DMS114 treated with DMSO at 0.1 percent for 48 hours (cell line): ENCODE results near the gene ADAMTS2.

Source experiments
- DNase-seq: peaks from one replicate; lab custom pipeline; 2025; ENCODE audit not compliant: unreplicated experiment; lab: John Stamatoyannopoulos, UW

ADAMTS2 gene

DNA sequence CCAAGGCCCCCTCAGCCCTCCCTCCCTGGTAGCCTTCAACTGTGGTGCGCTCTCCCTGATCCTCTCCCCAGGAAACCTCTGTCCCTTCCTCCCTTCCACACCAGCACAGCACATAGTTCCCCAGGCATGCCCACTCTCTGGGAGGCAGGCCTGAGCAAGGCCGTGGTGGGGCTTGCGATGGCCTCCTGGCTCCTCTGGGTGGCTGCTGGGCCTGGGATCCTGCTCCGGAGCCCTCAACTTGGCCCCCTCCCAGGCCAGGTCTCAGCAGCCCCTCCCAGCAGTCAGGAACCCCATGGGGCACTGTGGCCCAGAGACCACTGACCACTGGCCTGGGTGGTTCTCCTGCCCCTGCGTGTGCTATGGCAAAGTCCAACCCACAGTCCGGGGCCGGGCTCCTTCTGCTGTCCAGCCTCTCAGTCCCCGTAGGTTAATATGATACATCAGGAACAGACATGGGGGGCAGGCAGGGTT, 159.3 kb downstream of the ADAMTS2 start:
- no peak for DNase-seq

DNA sequence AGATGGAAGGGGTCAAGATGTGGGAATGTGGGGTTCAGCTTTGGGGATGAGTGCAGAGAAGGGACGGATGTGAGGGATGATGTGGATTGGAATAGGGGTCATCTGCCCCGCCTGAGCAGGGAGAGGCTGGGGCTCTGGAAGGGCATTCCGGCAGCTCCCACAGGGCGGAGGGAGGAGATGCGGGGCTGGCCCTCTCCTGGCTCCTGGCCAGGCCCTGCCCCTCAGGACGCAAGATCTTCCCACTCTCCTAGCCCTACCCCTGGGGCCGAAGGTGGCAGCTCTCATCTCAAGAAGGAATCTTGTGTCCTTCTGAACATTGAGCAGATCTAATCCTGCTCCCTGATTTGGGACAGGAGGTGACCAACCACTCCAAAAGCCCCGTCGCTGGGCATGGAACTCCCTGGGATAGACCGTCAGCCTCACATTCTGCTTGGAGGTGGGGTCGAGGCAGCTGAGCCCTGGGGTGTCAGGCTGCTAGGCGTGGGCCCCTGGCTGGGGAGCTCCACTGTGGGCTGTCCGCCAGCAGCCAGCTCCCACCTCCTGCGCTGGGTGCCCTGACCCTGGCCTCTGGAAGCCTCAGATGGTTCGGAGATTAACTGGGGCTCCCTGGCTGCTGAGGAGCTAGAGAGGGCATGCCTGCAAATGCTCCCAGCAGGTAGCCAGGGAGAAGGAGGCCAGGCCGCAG, 159.9 kb downstream of the ADAMTS2 start:
- DNase-seq = no peak

DNA sequence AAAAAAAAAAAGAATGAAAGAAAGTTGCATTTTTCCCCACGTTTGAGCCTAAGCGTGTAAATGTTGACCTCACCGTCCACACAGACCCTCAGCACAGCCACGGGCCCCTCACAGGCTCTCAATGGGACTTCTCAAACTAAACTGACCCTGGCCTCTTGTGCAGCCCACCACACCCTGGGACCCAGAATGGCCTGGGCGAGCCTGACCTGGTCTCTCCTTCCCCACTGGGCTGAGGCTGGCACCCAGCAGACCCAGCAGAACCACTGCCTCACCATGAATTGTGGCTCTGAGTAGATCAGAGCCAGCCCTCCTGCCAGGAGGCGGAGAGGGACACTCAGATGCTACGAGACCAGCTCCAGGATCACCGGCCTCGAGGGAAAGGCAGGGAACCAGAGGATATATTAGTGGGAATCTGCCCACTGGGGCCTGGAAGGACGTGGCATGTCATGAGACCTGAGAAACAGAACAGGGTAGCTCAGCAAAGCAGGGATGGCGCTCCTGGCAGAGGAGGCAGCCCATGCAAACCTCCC, 160.7 kb downstream of the ADAMTS2 start:
- no peak for DNase-seq

DNA sequence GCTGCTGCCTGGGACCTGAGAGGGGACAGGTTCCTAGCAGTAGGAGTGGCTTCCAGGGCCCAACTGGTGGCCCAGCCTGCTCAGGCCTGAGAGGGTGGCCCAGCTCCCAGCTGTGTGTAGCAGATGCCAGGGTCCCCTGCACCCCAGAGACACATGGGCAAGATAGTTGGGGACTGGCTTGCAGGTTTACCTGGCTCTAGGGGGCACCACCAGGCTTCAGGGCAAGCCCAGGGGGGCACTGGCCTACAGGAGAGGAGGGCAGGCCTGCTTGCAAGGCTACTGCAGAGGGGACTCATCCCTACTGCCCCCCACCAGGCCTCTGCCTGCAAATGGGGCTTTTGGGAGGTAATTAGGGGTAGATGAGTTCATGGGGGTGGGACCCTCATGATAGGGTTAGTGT, 161.8 kb downstream of the ADAMTS2 start:
- DNase-seq = no peak

DNA sequence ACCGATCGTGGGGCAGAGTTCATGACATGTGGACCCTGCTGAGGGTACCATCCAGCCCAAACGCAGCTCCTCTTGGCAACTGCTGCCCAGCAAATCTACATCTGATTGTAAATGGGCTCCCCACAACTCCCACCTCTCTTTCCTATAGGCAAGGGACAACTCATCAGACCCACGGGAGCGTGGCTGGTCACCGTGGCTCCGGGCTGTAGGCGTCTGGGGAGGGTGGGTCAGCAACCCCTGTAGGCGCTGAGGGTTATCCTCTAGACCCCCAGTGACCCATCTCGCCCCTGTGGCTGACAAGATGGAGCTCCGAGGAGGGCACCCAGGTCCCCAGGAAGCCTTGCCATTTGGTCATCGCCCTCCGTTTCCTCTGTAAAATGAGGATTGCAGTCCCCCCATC, 162.7 kb downstream of the ADAMTS2 start:
- no peak for DNase-seq

DNA sequence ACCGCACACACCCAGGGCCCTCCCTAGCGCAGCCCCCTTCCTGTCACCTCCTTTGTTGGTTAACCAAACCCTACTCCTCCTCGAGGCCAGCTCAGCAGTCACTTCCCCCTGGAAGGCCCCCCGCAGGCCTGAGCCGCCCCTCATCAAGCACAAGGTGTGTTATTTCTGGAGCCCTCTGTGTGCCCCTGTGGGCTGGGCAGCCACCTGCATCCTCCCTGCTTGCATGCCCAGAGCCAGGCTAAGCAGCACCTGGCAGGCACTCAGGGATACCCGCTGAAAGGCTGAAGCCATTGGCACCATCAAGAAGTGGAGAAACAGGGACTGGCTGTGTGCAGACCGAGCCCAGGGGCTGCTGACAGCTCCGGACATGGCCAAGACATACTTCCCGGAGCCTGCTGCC, 163.3 kb downstream of the ADAMTS2 start:
- no peak for DNase-seq

DNA sequence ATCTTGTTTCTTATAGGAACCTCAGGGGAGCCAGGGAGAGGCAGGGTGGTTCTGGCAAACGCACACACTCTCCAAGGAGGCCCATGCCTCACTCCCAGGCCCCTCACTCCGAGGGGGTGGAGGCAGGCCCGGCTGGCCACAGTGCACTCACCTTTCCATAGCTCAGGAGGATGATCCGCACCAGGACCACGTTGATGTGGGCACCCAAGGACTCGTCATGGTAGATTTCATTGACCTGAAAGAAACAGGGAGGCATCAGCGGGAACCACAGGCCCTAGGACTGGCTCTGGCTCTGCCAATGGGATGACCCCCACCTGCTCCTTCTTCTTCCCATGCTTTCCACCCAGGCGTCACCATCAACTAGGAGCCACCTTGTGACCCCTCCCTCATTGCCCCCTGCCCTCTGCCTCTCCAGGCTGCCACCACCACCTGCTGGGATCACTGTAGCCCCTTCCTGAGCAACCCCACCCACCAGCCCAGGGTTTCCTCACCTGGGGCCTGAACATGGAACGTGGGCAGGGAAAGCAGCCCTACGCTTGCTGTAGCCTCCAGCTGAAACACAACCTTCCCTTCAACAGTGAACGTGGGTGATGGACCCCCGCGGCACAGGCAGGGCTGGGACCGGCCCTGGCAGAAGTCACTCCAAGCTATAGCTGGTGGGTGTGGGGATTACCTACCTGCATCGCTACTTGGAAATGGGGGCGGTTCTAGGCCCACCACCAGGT, 164.2 kb downstream of the ADAMTS2 start:
- DNase-seq = no peak

DNA sequence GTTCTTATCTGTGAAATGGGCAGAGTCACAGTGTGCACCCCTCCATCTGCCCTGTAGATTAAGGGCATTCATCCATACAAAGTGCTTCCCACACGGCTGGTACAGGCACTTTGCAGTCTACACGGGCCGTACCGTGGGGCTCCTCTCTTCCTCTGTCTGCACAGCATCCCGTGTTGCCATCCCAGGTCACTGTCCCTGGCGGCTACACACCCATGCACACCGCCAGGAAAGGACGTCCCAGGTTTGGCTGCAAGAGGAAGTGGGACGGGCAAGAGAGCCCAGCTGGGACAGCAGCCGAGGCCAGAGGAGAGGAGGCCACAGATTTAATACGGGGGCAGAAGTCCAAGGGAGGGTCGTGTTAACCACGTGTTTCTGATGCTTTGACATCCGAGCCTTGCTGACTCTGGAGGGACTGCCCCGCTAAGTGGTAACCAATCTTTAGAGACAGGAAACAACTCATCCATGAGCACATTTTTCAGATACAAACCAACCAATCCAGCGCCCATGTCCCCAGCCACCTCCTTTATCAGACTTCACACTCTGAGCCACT, 165.1 kb downstream of the ADAMTS2 start:
- no peak for DNase-seq

DNA sequence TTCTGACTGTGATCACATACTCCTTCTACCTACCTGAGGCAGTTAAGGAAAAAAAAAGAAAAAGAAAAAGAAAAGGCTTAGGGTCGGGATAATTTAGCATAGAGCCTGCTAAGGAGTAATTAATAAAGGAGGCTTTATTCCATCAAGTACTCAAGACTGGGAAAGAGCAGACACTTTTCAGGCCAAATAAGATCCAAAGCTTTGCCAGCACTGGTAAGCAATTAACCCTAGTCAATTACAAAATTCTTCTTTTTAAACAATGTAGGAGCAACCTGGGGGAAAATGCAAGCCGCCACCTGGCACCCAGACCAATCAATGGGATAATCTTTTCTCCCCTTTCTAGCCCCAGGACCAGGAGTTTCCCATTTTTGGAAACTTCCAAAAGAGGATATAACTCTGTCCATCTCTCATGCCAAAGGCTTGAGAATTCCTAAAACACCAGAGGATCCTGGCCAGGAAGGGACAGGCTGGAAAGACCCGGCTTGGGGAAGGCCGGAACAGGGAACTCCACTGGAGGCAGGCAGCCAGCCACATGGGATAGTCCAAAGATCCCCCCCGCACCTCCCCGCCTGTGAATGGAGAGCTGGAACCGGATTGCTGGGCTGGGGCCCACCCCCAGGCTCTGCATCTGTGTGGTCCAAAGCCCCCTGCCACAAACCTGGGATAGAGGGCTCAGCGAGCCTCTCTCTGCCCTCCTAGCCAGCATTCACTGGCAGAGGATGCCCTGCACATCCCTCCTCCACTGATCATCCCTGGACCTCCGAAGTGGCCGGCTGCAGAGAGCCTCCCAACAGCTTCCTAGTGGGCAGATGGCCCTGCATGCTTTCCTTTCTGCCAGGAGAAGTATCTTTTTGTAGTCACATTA, 167.3 kb downstream of the ADAMTS2 start:
- no peak for DNase-seq

DNA sequence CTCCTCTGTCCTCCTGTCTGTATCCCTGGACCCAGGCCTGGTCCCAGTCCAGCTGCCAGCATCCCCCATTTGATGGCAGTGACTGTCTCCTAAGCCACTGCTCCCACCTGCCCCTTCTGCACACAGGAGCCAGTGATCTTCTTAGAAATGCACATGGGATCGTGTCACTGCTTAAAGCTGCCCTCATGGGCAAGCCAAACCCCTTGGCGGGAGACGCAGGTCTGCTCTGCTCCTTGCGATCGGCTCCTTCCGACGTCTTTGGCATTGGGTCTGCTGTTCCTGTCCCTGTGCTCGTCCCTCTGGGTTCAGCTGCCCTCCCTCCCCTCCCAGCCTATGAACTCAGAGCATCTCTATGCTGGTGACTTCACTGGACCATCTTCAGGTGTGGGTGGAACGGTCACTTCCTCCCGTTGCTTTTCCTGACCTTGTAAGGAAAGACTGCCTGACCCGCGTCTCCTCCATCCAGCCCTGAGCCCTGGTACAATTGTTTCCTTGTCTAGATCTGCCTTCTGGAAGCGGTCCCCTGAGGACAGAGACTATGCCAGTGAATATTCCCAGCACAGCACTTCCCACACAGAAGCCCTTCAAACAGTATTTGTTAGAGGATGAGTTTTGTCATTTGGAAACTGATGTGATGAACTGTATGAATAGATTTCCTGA, 168.6 kb downstream of the ADAMTS2 start:
- DNase-seq = no peak

DNA sequence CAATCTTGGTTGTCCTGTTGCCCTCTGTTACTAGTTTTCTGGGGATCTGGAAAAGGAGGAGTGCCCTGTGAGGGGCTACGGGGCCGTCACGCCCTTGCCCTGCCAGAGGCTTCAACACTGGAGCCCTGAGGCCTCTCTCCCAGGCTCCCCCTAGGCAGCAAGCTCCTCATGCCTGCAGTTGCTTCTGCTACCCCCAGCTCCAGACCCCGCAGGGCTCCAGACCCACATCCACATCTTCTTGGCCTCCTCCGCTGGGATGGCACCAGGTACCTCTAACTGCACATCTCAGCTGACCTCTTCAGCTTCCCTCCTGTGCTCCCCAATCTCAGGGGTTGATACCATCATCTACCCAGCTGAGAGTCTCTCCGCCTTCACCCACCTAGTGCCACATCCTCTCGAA, 169.1 kb downstream of the ADAMTS2 start:
- no peak for DNase-seq

DNA sequence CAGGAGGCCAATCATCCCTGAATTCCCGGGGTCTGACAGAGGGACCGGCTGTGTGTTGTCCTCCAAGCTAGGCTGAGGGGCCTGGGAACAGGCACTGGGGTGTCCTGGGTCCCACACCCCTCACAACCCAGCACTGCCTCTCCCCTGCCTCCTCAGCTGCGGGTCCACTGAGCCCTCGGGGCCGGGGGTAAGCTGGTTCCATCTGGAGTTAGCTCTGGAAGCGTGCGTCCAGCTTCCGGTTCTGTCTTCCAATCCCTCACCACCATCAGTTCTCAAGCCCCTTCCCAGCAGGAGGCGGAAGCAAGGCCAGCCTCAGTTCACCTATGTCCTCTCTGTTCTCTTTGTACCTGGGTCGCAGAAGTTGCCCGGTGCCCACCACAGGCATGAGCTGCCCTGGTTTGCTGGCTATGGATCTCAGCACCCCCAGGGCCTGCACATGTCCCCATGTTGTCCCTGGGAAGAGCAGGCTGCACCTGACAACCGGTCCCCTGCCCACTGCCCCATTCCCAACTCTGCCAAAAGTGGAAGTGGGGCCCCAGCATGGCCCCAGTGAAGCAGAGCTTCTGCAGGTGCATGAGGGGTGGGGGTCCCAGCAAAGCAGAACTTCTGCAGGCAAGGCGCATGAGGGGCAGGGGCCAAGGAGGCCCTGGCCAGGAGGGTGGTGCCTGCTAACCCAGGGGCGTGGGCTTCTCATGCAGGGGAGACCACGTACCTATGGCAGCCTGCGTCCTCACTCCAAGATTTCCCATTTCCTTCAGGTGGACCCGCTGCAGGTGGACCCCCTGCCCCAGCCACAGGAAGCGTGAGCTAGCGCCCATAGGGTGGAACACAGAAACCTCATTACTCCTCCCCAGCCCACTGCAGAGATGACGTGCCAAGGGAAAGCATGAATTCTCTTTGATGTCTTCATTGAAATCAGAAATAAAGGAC, 173.2 kb downstream of the ADAMTS2 start:
- DNase-seq = no peak

DNA sequence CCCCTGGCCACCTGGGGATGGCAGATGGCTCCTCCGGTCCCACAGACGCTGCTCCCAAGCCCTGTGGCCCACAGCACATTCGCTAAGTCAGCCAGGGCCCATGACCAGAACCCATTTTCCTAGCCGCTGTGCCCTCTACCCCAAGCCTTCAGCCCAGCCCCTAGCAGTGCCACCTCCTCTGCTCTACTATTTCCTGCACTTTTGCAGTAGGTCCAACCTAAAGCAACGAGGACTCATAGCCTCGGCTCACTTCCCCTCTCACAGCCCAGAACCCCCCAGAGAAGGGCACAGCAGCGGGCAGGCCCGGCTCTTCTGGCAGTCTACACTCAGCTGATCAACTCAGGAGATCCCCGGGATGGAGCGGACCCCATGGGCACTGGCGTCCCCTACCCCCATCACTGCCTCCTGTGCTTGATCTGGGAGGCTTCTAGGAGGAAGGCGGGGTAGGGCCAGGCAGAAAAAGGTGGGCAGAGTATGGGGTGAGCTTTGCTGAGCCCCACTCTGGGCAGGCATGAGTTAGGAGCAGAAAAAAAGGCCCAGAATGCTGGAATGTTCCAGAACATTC, 173.9 kb downstream of the ADAMTS2 start:
- DNase-seq = no peak

DNA sequence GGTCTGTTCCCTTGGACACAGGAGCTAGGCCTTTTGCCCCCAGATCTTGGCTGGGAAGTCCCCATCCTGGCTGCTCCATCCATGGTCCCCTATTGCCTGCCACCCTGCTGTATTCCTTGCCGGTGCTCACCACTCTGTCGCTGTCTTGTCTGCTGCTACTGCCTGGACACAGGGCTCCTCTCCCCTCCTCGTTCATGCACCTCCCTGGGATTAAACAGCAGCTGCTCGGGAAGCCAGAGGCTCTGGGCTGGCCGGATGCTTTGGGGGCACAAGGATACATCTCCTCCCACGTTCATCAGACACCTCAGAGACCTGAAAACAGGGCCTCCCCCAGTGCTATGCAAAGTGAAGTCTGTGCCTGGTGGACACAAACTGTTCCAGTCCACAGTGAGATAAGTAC, 174.7 kb downstream of the ADAMTS2 start:
- DNase-seq = no peak

DNA sequence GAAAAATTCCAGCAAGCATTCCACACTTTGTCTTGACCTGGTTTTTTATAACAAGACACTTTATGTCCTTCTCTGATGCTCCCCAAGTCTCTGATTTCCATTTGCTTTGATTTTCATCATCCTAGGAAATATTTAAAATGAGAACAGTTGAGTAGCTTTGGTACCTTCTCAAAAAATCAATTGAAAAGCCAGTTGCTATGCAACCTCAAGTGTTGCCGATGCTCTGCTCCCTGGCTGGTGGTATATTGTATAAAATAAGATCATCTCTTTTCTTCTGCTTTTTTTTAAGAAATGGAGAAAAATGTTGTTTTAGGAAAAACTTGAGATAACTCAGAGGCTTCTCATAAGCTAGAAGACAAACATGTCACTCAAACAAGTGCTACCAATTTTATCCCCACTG, 175.4 kb downstream of the ADAMTS2 start:
- DNase-seq = no peak

DNA sequence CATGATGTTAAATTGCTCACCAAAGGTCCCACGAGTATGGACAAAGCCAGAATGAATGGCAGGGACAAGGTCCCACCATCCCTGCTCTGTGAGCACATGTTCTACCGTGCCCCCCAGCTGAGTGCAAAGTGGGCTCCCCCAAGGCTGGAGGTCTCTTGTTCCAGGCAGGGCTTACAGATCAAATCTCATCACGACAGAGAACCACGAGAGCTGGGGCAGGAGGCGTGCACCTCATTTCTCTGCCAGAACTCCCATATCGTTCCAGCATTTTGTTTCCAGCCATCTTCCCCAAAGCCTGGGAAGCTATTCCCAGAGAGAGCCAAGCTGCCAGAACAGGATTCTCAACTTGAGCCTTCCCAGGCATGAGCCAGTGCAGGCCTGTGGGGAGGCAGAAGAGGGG, 176.6 kb downstream of the ADAMTS2 start:
- no peak for DNase-seq

DNA sequence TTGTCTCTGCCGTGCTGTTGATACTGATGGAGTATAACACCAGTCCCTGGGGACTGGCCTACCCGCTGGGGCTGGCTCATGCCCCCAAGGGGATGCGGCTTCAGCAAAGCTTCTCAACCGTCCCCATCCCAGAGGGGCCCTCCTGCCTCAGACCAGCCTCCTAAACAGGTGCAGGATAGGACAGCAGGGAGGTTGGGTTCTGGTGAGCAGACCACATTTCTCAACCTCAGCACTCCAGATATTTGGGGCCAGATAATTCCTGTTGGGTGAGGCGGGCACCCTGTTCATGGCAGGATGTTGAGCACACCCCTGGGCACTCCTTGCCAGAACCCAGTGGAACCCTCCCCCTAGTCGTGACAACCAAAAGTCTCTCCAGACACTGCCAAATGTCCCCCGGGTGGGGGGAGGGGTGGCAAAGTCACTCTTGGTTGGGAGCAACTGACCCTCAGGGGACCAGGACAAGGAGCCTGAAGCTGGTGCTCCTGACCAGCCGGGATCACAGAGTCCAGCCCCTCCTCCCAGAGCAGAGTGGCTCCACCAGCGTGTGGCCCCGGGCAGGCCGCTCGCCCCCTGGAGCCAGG, 177.3 kb downstream of the ADAMTS2 start:
- DNase-seq = no peak

DNA sequence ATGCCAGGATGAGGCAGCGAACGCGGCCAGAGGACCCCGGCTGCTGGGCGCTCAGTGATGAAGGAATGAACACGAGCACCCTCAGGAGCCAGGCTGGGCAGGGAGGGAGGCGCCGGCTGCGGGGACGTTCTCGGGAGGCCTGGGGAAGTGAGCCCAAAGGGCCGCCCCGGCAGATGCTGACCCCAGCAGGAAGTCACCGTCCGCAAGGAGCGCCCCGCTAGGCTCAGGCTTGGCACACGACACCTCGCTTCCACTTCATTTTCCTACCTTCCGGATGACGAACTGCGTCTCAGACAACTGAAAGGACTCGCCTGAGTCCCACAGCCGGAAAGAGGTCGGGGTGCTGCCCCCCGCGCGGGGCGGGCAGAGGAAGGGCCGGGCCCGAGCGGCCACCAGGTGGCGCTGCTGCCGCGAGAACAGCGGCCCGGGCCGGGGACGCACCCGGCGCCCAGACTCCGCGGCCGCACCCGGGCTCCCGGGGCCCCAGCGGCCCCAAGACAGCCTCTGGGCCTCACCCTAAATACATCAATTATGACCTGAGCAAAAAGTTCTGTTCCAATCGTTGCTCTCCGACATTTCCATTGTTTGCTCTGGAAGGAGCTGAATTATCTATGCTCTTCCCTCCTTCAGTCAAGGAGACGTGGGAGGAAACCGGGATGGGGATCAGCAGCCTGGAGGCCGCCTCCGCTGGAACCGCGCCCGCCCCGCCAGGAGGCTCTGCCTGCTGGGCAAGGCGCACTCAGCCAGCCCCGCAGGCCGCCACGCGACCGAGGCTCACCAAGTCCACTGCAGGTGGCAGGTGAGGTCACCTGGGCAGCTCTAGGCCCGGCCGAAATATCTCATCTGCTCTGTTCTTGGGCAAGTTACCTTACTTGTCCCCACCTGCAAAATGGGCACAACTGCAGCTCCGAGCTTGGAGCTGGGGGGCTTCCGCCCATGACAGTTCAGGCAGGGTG, 178.1 kb downstream of the ADAMTS2 start:
- DNase-seq = peak; percentile 39
